Heart left ventricle (tissue), 13 donors: Measurements from ENCODE around the gene CD83.

Source experiments
- CTCF ChIP-seq, 12 donors: fragments of 200-600 bp; sonication (generic) in 4 of 12; IDR thresholded peaks; one replicate each; pipeline versions ENCODE4 v1.5.0 to v1.8.0; 2018 to 2022; ENCODE audit warnings: antibody characterized with exemption in 12 of 12, mild to moderate bottlenecking in 5 of 12
- POLR2A ChIP-seq, 2 donors: fragments of 450-650 bp; IDR thresholded peaks; one replicate each; pipeline ENCODE4 v1.6.1; 2017; ENCODE audit warnings: antibody characterized with exemption in 2 of 2, mild to moderate bottlenecking in 2 of 2, moderate library complexity in 2 of 2
- donor health status: ischemic (EF 13 %, LVEDD 7.1; RV severe dilation, severe dysfunction).
- donor health status: DM: no; HTN: yes; CAD: no.
- donor health status: DM: no; HTN: no; CAD: no.
- donor health status: ischemic (EF 25% LVEDD 6.9; RV normal size, moderate dysfunction).
- donor health status: ischemic (EF 25% LVEDD 5.7; RV mildly dilated, moderate dysfunction).
- donor health status: ischemic (EF 35%, LVEDD 5.7; RV mildly dilated, moderate dysfunction).
- donor health status: nonischemic (EF 11% LVEDD 7.7; RV severe dilation, severe dysfunction).
- donor health status: DM: yes; HTN: yes; CAD: no.
- donor health status: PGD.
- donor health status: ischemic (EF 29% LVEDD 5.4; RV normal size, mild dysfunction).
- donor health status: nonischemic (EF 23%, LVEDD 6.1; RV moderate dilation, normal function).

GRCh38 chr6:14077193-14077867, 40.2 kb upstream of the CD83 start:
- no peak for TF ChIP-seq CTCF (IDR thresholded peaks at IDR 0.05)
- no peak for TF ChIP-seq POLR2A (IDR thresholded peaks at IDR 0.05)
